HL-60 (cell line): ENCODE measurements around the gene AKAP6.

ENCODE experiments used
- DNase-seq, 2 experiments: peaks; one replicate each; pipeline ENCODE4 v3.0.0-alpha.2; 2010 to 2020; ENCODE audit warnings: low read depth in 1 of 2, low spot score in 1 of 2
- H3K27ac ChIP-seq: fragments of 250-450 bp; sonication (Bioruptor Pico); replicated peaks from 2 replicates; pipeline ENCODE4 v1.5.1; 2020; ENCODE audit warnings: mild to moderate bottlenecking, moderate library complexity
- H3K27me3 ChIP-seq: fragments of 250-450 bp; sonication (Bioruptor Pico); 2 replicates; pipeline ENCODE4 v1.5.1; 2021; ENCODE audit warnings: mild to moderate bottlenecking, moderate library complexity; ENCODE audit not compliant: insufficient read depth, poor library complexity, severe bottlenecking
- H3K4me3 ChIP-seq: replicated peaks from 2 replicates; pipeline ENCODE4 v1.5.1; 2011; ENCODE audit warnings: mild to moderate bottlenecking, control low read depth, low read length; ENCODE audit not compliant: insufficient read depth
- GABPA ChIP-seq: IDR thresholded peaks from 2 replicates; pipeline ENCODE4 v1.6.1; 2012; ENCODE audit warnings: low read depth
- POLR2AphosphoS5 ChIP-seq: IDR thresholded peaks from 2 replicates; pipeline ENCODE4 v1.6.1; 2012; ENCODE audit warnings: low read depth
- SPI1 ChIP-seq: IDR thresholded peaks from 2 replicates; pipeline ENCODE4 v1.6.1; 2012; ENCODE audit warnings: low read depth, mild to moderate bottlenecking, borderline replicate concordance
- TF ChIP-seq, protein P1 (sequence below): IDR thresholded peaks from 2 replicates; pipeline ENCODE4 v1.6.1; 2012; ENCODE audit warnings: low read depth; ENCODE audit not compliant: insufficient replicate concordance
- TF ChIP-seq, protein P2 (sequence below): IDR thresholded peaks from one replicate; pipeline ENCODE4 v1.5.1; 2011; ENCODE audit warnings: low read length, control low read depth, inconsistent platforms; ENCODE audit not compliant: insufficient read depth

The AKAP6 gene

GRCh38 chr14:32611752-32612151, 282.7 kb downstream of the AKAP6 start:
- no peak for DNase-seq
- TF ChIP-seq GABPA (no peak), SPI1 (no peak), POLR2AphosphoS5 (no peak)
- TF ChIP-seq, protein P1, sequence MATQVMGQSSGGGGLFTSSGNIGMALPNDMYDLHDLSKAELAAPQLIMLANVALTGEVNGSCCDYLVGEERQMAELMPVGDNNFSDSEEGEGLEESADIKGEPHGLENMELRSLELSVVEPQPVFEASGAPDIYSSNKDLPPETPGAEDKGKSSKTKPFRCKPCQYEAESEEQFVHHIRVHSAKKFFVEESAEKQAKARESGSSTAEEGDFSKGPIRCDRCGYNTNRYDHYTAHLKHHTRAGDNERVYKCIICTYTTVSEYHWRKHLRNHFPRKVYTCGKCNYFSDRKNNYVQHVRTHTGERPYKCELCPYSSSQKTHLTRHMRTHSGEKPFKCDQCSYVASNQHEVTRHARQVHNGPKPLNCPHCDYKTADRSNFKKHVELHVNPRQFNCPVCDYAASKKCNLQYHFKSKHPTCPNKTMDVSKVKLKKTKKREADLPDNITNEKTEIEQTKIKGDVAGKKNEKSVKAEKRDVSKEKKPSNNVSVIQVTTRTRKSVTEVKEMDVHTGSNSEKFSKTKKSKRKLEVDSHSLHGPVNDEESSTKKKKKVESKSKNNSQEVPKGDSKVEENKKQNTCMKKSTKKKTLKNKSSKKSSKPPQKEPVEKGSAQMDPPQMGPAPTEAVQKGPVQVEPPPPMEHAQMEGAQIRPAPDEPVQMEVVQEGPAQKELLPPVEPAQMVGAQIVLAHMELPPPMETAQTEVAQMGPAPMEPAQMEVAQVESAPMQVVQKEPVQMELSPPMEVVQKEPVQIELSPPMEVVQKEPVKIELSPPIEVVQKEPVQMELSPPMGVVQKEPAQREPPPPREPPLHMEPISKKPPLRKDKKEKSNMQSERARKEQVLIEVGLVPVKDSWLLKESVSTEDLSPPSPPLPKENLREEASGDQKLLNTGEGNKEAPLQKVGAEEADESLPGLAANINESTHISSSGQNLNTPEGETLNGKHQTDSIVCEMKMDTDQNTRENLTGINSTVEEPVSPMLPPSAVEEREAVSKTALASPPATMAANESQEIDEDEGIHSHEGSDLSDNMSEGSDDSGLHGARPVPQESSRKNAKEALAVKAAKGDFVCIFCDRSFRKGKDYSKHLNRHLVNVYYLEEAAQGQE, result no peak
- TF ChIP-seq, protein P2, sequence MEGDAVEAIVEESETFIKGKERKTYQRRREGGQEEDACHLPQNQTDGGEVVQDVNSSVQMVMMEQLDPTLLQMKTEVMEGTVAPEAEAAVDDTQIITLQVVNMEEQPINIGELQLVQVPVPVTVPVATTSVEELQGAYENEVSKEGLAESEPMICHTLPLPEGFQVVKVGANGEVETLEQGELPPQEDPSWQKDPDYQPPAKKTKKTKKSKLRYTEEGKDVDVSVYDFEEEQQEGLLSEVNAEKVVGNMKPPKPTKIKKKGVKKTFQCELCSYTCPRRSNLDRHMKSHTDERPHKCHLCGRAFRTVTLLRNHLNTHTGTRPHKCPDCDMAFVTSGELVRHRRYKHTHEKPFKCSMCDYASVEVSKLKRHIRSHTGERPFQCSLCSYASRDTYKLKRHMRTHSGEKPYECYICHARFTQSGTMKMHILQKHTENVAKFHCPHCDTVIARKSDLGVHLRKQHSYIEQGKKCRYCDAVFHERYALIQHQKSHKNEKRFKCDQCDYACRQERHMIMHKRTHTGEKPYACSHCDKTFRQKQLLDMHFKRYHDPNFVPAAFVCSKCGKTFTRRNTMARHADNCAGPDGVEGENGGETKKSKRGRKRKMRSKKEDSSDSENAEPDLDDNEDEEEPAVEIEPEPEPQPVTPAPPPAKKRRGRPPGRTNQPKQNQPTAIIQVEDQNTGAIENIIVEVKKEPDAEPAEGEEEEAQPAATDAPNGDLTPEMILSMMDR, result no peak
- H3K27ac ChIP-seq, result no peak overlapping the region
- H3K27me3 ChIP-seq, result no peaks in the 10 kb centered on the region
- H3K4me3 ChIP-seq, result no peak overlapping the region

DNA sequence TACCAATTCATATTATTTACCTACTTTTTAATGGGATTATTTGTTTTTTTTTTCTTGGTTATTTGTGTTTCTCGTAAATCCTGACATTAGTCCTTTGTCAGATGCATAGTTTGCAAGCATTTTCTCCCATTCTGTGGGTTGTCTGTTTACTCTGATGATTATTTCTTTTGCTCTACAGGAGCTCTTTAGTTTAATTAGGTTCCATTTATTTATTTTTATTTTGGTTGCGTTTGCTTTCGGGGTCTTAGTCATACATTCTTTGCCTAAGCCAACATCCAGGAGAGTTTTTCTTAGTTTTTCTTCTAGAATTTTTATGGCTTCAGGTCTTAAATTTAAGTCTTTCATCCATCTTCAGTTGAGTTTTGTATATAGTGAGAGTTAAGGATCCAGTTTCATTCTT, 289.9 kb downstream of the AKAP6 start:
- DNase-seq, result no peak
- no peak overlapping the region for H3K4me3 ChIP-seq
- no peak overlapping the region for H3K27ac ChIP-seq
- H3K27me3 ChIP-seq, result no peaks in the 10 kb centered on the region
- TF ChIP-seq POLR2AphosphoS5, result no peak
- TF ChIP-seq SPI1, result no peak
- TF ChIP-seq, protein P1, result no peak
- TF ChIP-seq, protein P2, result no peak
- no peak for TF ChIP-seq GABPA

GRCh38 chr14:32620303-32620702, 291.2 kb downstream of the AKAP6 start:
- DNase-seq, result no peak
- Histone ChIP-seq H3K27ac (no peak overlapping the region), H3K27me3 (no peaks in the 10 kb centered on the region), H3K4me3 (no peak overlapping the region)
- TF ChIP-seq, protein P1, result no peak
- TF ChIP-seq, protein P2, result no peak
- no peak for TF ChIP-seq POLR2AphosphoS5
- no peak for TF ChIP-seq SPI1
- TF ChIP-seq GABPA, result no peak
